ENCODE measurements around the gene GREM2.

GREM2 gene

GRCh38 chr1:240499012-240499411 is 112.9 kb downstream of the GREM2 start:
- no peak for DNase-seq (ENCODE audit: low spot score)

GRCh38 chr1:240498335-240498734 is 113.6 kb downstream of the GREM2 start:
- DNase-seq (ENCODE audit: low spot score) = no peak

GRCh38 chr1:240497908-240498307 is 114.0 kb downstream of the GREM2 start:
- DNase-seq (ENCODE audit: low spot score) = no peak

DNA sequence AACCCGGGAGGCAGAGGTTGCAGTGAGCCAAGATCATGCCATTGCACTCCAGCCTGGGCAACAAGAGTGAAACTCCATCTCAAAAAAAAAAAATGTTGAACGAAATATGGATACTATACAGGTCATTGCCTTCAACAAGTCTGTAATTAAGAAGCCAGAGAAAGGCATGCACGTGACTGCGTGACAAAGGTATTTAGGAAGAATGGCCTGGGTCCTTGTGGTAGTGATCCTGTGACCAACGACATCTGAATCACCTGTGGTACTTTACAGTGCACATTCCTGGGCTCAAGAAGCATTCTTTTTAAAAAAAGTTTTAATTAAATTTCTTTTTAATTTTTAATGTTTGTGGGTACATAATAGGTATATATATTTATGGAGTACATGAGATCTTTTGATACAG is 115.0 kb downstream of the GREM2 start:
- DNase-seq (ENCODE audit: low spot score) = no peak

DNA sequence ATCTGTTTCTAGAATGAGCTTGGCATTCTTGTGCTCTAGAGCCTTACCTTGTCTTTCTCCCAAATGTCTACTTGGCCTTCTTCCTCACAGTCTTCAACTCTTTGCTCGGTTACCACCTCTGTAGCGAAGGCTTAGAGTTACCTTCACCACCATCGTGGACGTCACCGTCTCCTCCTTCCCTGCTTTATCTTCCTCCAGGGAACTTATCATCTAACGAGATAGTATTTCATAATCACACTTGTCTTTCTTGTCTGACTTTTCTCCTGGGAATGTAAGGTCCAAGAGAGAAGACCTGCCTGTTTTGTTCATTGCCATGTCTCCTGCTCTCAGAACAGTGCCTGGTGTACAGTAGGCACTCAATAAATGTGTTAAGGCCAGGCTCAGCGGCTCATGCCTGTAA is 115.6 kb downstream of the GREM2 start:
- DNase-seq (ENCODE audit: low spot score) = no peak

GRCh38 chr1:240495601-240496000 is 116.4 kb downstream of the GREM2 start:
- no peak for DNase-seq (ENCODE audit: low spot score)

GRCh38 chr1:240492832-240493440 is 119.0 kb downstream of the GREM2 start:
- no peak for DNase-seq (ENCODE audit: low spot score)

DNA sequence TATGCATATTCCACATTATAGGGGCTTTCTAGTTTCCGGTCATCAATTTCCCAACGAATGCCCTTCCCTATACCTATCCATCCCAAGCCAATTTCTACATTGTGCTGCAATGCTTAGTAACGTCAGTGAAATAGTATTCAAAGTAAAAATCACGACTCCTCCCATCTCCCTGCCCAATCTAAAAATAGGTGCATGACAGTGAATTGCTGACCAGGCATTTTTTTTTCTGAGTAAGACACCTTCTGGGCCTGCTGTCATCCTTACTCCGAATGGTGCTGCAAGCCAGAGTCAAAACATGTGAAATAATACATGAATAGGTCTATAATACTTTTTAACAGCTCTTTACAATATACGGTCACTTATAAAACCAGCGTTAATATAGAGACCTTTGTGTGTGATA is 120.2 kb downstream of the GREM2 start:
- no peak for DNase-seq (ENCODE audit: low spot score)

DNA sequence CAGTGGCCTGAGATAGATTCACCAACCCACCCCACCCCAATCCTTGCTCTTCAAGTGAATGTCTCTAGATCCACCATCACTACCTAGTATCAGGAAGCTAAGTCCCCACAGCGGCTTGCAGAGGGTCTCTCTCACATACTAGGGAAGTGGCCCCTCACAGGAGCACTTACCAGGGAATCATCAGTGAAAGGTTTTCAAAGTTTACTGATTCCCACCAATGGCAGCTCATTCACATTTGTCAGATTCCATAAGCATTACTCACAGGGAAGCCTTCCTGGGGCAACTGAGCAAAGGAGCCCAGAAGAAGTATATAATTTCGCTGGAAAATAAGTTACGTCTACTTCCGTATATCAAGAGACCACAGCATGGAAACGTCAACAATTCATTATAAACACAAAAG is 120.8 kb downstream of the GREM2 start:
- DNase-seq (ENCODE audit: low spot score) = no peak

GRCh38 chr1:240487493-240487892 is 124.5 kb downstream of the GREM2 start:
- DNase-seq (ENCODE audit: low spot score) = no peak

GRCh38 chr1:240486611-240487010 is 125.3 kb downstream of the GREM2 start:
- DNase-seq (ENCODE audit: low spot score) = no peak

DNA sequence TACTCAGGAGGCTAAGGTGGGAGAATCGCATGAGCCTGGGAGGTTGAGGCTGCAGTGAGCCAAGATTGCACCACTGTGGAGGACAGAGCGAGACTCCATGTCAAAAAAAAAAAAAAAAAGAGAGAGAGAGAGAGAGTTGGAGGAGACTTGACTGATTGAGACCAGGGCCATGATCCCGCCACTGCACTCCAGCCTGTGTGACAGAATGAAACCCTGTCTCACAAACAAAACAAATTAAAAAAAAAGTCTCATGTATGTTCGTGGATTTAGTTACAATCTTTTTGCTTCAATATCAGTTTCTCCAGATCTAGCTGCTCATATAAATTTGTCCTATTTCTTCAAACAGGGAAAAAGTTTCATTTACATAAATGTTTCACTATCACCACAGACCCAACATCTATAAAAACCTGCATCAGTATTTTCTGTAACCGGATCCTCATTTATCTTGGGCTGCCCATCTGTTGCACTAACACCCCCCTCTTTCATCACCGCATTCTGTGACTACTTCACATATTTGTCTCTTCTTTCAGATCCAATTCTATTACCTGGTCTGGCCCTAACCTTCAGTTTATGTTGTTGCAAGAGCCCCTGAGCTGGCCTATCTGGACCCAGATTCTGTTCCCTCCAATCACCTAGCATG is 127.0 kb downstream of the GREM2 start:
- no peak for DNase-seq (ENCODE audit: low spot score)

- DNase-seq (ENCODE audit: low spot score) = no peak
Observed at GRCh38 chr1:240478536-240478935, 133.4 kb downstream of the GREM2 start.

DNA sequence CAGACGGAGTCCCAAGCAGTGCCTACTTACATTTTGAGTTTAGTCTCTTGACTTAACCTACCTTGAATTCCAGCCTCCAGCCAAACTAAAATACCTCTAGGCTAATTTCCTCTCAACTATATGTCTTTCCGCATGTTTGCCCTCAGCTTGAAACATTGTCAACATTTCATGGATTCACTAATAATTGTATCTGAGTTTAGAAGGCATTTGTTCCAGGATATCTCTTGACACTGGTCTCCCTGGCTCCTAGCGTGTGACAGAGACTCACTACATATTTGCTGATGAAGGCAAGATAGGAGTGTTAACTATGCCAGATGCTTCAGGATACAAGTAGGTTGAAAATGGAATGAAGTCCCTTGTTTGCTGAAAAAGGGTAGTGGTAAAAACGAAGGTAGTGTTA is 136.1 kb downstream of the GREM2 start:
- no peak for DNase-seq (ENCODE audit: low spot score)

GRCh38 chr1:240474133-240474614 is 137.8 kb downstream of the GREM2 start:
- no peak for DNase-seq (ENCODE audit: low spot score)

GRCh38 chr1:240468656-240469055 is 143.3 kb downstream of the GREM2 start:
- DNase-seq (ENCODE audit: low spot score) = no peak

- DNase-seq (ENCODE audit: low spot score) = no peak
Observed at GRCh38 chr1:240467895-240468294, 144.1 kb downstream of the GREM2 start.

GRCh38 chr1:240466509-240466908 is 145.4 kb downstream of the GREM2 start:
- DNase-seq (ENCODE audit: low spot score) = no peak

- DNase-seq (ENCODE audit: low spot score) = no peak
Observed at GRCh38 chr1:240465531-240465940, 146.4 kb downstream of the GREM2 start.

DNA sequence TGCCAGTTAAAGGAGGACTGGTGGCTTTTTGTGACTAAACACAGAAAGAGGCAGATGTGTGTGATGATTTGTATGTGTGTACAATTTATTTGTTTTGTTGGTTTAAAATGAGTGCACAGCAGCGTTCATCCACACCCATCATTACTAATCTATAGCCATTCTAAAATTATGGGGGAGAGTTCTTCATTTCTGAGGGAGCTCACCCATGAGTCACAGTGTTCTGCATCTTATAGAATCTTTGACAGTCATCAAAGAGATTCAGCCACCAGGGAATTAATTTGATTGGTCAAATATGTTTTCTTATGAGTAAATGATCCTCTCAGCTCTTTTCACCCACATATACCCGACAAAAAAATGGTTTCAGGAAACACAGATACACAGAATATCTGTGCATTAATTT is 147.9 kb downstream of the GREM2 start:
- no peak for DNase-seq (ENCODE audit: low spot score)

- no peak for DNase-seq (ENCODE audit: low spot score)
Observed at GRCh38 chr1:240462766-240463395, 149.1 kb downstream of the GREM2 start.

DNA sequence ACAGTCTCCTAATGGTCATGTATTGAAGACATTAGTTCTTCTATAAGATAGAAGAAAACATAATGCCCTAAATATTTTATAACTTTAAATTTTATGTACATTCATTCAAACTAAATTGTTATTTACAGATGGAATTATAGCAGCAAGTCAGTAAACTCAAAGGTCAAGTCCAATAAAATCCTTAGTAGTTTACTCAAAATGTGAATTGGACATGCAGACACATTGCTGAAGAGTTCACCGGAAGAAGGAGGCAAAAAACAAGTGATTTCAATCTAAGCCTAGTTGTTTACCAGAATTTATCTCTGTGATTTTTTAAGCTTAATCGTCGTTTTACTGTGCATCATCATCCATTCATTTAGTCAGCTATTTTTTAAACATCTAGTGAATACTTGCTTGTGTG is 149.7 kb downstream of the GREM2 start:
- DNase-seq (ENCODE audit: low spot score) = no peak

DNA sequence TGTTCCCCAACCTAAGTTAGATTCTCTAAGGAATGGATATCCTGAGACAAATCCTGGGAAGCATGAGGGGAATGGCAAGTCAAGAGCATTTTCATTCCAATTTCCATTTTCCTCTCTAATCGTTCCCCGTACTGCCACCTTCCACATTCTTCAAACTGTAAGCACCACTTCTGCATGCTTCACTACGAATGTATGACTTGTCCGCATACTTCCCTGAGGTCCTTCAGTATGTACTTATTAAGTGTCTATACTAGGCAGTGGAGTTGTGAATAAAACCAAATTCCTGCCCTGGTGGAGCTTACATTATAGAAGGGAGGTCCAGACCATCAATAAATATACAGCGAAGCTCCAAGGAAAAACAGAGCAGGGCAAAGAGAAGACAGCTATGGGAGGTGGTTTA is 154.8 kb downstream of the GREM2 start:
- no peak for DNase-seq (ENCODE audit: low spot score)

Data from kidney capillary endothelial cell (primary cell).